Parathyroid adenoma (tissue), 2 donors: ENCODE results near the gene NAA40.
"Not testable (repeated sequence)": the region's sequence is repeated elsewhere in the genome, so short reads cannot be mapped to it uniquely, and the experiment has no call there.

Experiments
- H2AFZ ChIP-seq: fragments of 300-600 bp; sonication (generic); one replicate; pipeline ENCODE4 v1.7.0; 2017; ENCODE audit warnings: antibody characterized with exemption, mild to moderate bottlenecking
- H3K27ac ChIP-seq: fragments of 300-600 bp; sonication (generic); one replicate; pipeline ENCODE4 v1.7.0; 2017
- H3K27me3 ChIP-seq: fragments of 300-600 bp; sonication (generic); one replicate; pipeline ENCODE4 v1.7.0; 2017; ENCODE audit warnings: low read length; ENCODE audit not compliant: control insufficient read depth, insufficient read depth
- H3K36me3 ChIP-seq: fragments of 300-600 bp; sonication (generic); one replicate; pipeline ENCODE4 v1.7.0; 2017; ENCODE audit warnings: low read length; ENCODE audit not compliant: control insufficient read depth, insufficient read depth
- H3K4me1 ChIP-seq: fragments of 300-600 bp; sonication (generic); one replicate; pipeline ENCODE4 v1.7.0; 2017; ENCODE audit warnings: control low read depth
- H3K4me2 ChIP-seq: fragments of 300-600 bp; sonication (generic); one replicate; pipeline ENCODE4 v1.7.0; 2017; ENCODE audit warnings: low read length
- H3K4me3 ChIP-seq: fragments of 300-600 bp; sonication (generic); one replicate; pipeline ENCODE4 v1.7.0; 2017; ENCODE audit warnings: low read depth, low read length
- H3K79me2 ChIP-seq: fragments of 300-600 bp; sonication (generic); one replicate; pipeline ENCODE4 v1.7.0; 2017; ENCODE audit warnings: control low read depth
- H3K9ac ChIP-seq: fragments of 300-600 bp; sonication (generic); one replicate; pipeline ENCODE4 v1.7.0; 2017; ENCODE audit warnings: mild to moderate bottlenecking
- H3K9me3 ChIP-seq: fragments of 300-600 bp; sonication (generic); one replicate; pipeline ENCODE4 v1.7.0; 2017; ENCODE audit warnings: low read length; ENCODE audit not compliant: control insufficient read depth
- CTCF ChIP-seq: fragments of 300-600 bp; sonication (generic); IDR thresholded peaks from one replicate; pipeline ENCODE4 v1.7.0; 2017; ENCODE audit warnings: antibody characterized with exemption, mild to moderate bottlenecking
- donor health status: primary hyperparathyroidism.

The NAA40 gene

GRCh38 chr11:63966444-63966843 is 27.6 kb downstream of the NAA40 start:
- Histone ChIP-seq H3K36me3 (no peaks in the 10 kb centered on the region), H3K9me3 (no peaks in the 10 kb centered on the region), H3K4me3 (no peak overlapping the region), H3K9ac (no peak overlapping the region), H3K4me2 (no peak overlapping the region), H2AFZ (no peak overlapping the region), H3K79me2 (no peaks in the 10 kb centered on the region), H3K27me3 (no peaks in the 10 kb centered on the region), H3K4me1 (no peaks in the 10 kb centered on the region), H3K27ac (no peak overlapping the region)
- TF ChIP-seq CTCF: no peak

GRCh38 chr11:63969461-63969860 is 30.7 kb downstream of the NAA40 start:
- Histone ChIP-seq H3K9me3 (no peaks in the 10 kb centered on the region), H3K27me3 (no peaks in the 10 kb centered on the region), H3K4me1 (no peaks in the 10 kb centered on the region), H3K4me3 (no peak overlapping the region), H3K27ac (no peak overlapping the region), H3K79me2 (no peaks in the 10 kb centered on the region), H2AFZ (no peak overlapping the region), H3K36me3 (no peaks in the 10 kb centered on the region), H3K9ac (no peak overlapping the region), H3K4me2 (no peak overlapping the region)
- no peak for TF ChIP-seq CTCF

- Histone ChIP-seq H3K9ac (no peak overlapping the region), H3K4me1 (no peaks in the 10 kb centered on the region), H3K79me2 (peaks cover 8% of the 10 kb centered on the region), H3K36me3 (no peaks in the 10 kb centered on the region), H3K27me3 (no peaks in the 10 kb centered on the region), H3K27ac (no peak overlapping the region), H2AFZ (no peak overlapping the region), H3K4me3 (no peak overlapping the region), H3K4me2 (no peak overlapping the region), H3K9me3 (no peaks in the 10 kb centered on the region)
- TF ChIP-seq CTCF: no peak
These were observed 32.1 kb downstream of the NAA40 start for GRCh38 chr11:63970902-63971301.

- not testable (repeated sequence) for H3K27me3 ChIP-seq, H2AFZ ChIP-seq, H3K36me3 ChIP-seq, H3K4me2 ChIP-seq, H3K27ac ChIP-seq, H3K4me1 ChIP-seq, H3K9ac ChIP-seq, H3K4me3 ChIP-seq, H3K9me3 ChIP-seq
- H3K79me2 ChIP-seq: peaks cover 12% of the 10 kb centered on the region
These were observed 35.1 kb downstream of the NAA40 start for GRCh38 chr11:63973912-63974258.

GRCh38 chr11:63974259-63975143 is 35.7 kb downstream of the NAA40 start, which contains the start of gene COX8A:
Gene COX8A (plus strand): TSS chr11:63974620. CDS start chr11:63974681, 61 bp downstream.
- Histone ChIP-seq H2AFZ (peak within 1 kb of the TSS; percentile 88), H3K4me3 (peak within 1 kb of the TSS; percentile 89), H3K36me3 (no peaks in the 10 kb centered on the region), H3K27me3 (no peaks in the 10 kb centered on the region), H3K27ac (peak within 1 kb of the TSS; percentile 99), H3K9ac (peak within 1 kb of the TSS; percentile 67), H3K9me3 (no peaks in the 10 kb centered on the region), H3K4me2 (peak within 1 kb of the TSS; percentile 51), H3K79me2 (peaks cover 12% of the 10 kb centered on the region), H3K4me1 (no peaks in the 10 kb centered on the region)
- TF ChIP-seq CTCF: no peak
